HCT116 (cell line): ENCODE data around the gene SLC27A1.

Experiments used
- CBX3 ChIP-seq: IDR thresholded peaks from 2 replicates; pipeline ENCODE4 v1.6.1; 2012; ENCODE audit warnings: low read depth
- CTCF ChIP-seq, 3 experiments: fragments of 200-600 bp in 1 of 3; sonication (generic) in 1 of 3; IDR thresholded peaks in 2 of 3; conservative IDR thresholded peaks in 1 of 3; 2 replicates each; pipeline ENCODE4 v1.5.1; 2012 to 2017; ENCODE audit warnings: low read depth in 2 of 3, low read length in 2 of 3, antibody characterized with exemption in 1 of 3, borderline replicate concordance in 1 of 3, control low read depth in 1 of 3, mild to moderate bottlenecking in 1 of 3, mixed read lengths in 1 of 3, mixed run types in 1 of 3, moderate library complexity in 1 of 3; ENCODE audit not compliant: insufficient read depth in 1 of 3
- EZH2 ChIP-seq: fragments of 200-600 bp; sonication (generic); IDR thresholded peaks from 2 replicates; pipeline ENCODE4 v1.6.1; 2017; ENCODE audit warnings: antibody characterized with exemption, mixed run types
- EZH2phosphoT487 ChIP-seq: fragments of 200-600 bp; IDR thresholded peaks from 2 replicates; pipeline ENCODE4 v1.6.1; 2018; ENCODE audit warnings: antibody characterized with exemption, borderline replicate concordance
- MAX ChIP-seq: IDR thresholded peaks from 2 replicates; pipeline ENCODE4 v1.6.1; 2012
- POLR2A ChIP-seq: IDR thresholded peaks from 2 replicates; pipeline ENCODE4 v1.7.0; 2011; ENCODE audit warnings: borderline replicate concordance; ENCODE audit not compliant: insufficient read depth, insufficient read length; ENCODE audit errors: extremely low read depth
- RAD21 ChIP-seq: IDR thresholded peaks from 2 replicates; pipeline ENCODE4 v1.6.1; 2012; ENCODE audit warnings: low read depth, mild to moderate bottlenecking
- SIN3A ChIP-seq: IDR thresholded peaks from 2 replicates; pipeline ENCODE4 v1.6.1; 2012; ENCODE audit warnings: low read depth
- SRF ChIP-seq: IDR thresholded peaks from 2 replicates; pipeline ENCODE4 v1.6.1; 2012; ENCODE audit warnings: low read depth
- YY1 ChIP-seq: IDR thresholded peaks from 2 replicates; pipeline ENCODE4 v1.6.1; 2011; ENCODE audit warnings: low read length, low read depth, moderate library complexity, mild to moderate bottlenecking; ENCODE audit not compliant: insufficient replicate concordance; ENCODE audit errors: extremely low read depth
- ZNF274 ChIP-seq: fragments of 200-500 bp; sonication (Bioruptor generic); IDR thresholded peaks from 2 replicates; pipeline ENCODE4 v1.6.1; 2014; ENCODE audit warnings: mild to moderate bottlenecking, low read depth, low read length, inconsistent platforms

GRCh38 chr19:17481986-17482385 lies 11.7 kb downstream of the SLC27A1 start:
- TF ChIP-seq CTCF (IDR thresholded peaks at IDR 0.05 in 2 of 3, conservative IDR thresholded peaks at IDR 0.05 in 1 of 3; ENCODE audit: borderline replicate concordance in 1 of 3, insufficient read depth in 1 of 3, low read depth in 2 of 3, low read length in 2 of 3) (no peak), POLR2A (no peak), YY1 (no peak), SRF (no peak), SIN3A (no peak), ZNF274 (no peak), MAX (no peak), CBX3 (no peak), EZH2phosphoT487 (no peak), RAD21 (no peak), EZH2 (no peak)
